Measurements from ENCODE around the gene UBE2R2. TPM values are rescaled to one million over a fixed set of nuclear protein-coding genes. Genes with fewer than 3 reads are reported as not detected.

The UBE2R2 gene
- total RNA-seq, 1 donor from 2014 or later: 26.1 TPM

DNA sequence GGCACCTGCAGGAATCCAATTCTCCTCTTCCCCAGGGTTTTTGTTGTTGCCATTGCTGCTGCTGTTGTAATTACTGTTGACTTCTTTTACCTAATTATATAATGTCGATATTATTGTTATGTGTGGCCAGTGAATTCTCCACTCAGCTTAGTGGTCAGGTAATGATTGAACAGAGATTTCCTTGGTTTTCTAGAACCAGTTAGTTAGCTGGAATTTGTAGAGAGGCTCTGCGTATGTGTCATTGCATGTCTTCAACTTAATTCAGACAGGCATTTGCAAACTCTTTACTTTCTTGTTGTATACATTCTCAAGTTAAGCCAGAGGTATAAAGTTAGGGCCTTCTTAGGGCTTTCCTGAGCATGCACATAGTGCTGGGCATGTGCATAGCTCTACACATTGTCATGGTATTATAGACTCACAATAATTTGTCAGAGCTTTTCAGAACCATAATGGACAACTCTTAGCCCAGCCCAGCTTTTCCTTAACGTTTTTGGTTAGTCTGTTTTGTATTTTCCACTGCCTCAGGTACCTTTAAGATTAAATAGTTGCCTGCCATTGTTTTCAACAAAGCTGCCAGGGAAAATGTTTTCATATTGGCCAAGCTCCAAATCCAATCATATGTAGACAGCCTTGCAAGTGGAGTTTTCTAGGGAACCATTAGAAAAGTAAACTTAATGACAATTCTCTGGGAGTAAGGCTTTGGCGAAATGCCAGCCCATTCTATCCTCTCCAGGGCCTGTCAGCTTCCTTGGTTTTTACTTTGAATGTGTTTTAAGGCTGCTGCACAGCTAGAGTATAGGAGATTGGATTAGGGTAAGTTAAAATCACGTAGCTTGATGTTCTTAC lies 68.1 kb downstream of the UBE2R2 start:
- peak; percentile 81 for DNase-seq

GRCh38 chr9:33885948-33886347 lies 69.0 kb downstream of the UBE2R2 start:
- no peak for DNase-seq

DNA sequence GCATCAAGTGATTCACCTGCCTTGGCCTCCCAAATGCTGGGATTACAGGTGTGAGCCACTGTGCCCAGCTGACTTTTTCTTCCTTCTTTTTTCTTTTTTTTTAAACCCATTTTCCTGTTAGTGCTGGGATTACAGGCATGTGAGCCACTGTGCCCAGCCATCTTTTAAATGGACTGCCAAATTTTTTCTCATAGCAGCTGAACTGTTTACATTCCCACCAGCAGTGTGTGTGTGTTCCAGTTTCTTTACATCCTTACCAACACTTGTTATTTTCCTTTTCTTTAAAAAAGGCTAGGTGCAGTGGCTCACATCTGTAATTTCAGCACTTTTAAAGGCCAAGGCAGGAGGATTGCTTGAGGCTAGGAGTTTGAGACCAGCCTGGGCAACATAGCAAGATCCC lies 76.9 kb downstream of the UBE2R2 start:
- no peak for DNase-seq

- no peak for DNase-seq
Observed at GRCh38 chr9:33894316-33894715, 77.4 kb downstream of the UBE2R2 start.

DNA sequence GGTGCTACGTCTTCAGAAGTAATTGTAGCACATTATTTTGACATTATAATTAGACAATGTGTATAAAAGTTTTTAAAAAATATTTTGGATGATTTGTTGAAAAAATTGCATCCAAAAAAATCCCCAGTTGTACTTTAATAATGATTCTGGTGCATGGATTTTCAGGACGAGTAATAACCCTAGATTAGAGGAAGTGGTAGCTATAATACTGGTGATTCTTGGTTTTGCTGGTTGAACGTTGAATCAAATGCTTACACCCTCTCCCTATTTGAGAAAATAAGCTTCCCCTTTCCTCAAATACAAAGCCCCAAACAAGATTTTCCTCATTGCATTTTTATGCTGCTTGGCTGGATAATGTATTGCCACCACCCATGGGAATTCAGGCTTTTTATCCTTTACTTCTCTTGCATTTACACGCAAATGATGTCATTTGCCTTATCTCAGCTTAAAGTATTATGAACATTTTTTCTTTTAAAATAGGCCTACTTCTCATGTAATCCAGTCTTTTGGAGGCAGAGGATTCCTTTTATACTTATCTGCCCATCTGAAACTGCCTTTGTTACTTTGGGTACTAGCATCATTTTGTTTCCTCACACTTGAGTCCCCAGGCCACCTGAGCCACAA lies 86.3 kb downstream of the UBE2R2 start:
- no peak for DNase-seq

GRCh38 chr9:33905137-33905536 lies 88.2 kb downstream of the UBE2R2 start:
- DNase-seq: no peak

DNA sequence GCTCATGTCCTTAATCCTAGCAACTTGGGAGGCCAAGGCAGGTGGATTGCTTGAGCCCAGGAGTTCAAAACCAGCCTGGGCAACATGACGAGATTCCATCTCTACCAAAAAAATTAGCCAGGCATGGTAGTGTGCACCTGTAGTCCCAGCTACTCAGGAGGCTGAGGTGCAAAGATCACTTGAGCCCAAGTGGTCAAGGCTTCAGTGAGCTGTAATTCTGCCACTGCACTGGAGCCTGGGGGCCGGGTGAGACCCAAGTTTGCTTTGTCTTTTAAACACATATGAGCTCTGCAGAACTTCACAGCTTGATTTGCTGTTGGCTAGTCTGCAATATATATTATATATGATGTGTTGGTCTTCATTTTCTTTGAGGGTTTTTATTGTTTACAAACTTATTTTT lies 89.8 kb downstream of the UBE2R2 start:
- no peak for DNase-seq

- no peak for DNase-seq
Observed at GRCh38 chr9:33907347-33907746, 90.4 kb downstream of the UBE2R2 start.

DNA sequence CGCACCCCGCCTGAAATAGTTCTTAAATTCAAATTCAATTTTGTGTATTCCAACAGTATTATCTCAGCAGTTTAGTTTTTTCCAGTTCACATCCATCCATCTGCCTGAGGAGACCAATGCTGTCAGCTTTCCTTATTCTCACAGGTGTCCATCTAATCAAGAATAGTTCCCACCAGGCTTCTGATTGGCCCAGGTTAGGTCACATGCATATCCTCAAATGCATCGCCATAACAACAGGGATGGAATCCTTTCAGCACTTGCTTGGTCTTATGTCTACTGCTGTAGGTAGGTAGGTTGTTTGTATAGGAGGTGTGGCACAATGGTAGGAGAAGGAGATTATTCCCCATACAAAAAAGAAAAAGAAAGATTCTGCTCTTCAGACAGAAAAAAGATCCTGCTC lies 91.2 kb downstream of the UBE2R2 start:
- DNase-seq: no peak

GRCh38 chr9:33908749-33909148 lies 91.8 kb downstream of the UBE2R2 start:
- DNase-seq: no peak

- no peak for DNase-seq
Observed at GRCh38 chr9:33913541-33913940, 96.6 kb downstream of the UBE2R2 start.

DNA sequence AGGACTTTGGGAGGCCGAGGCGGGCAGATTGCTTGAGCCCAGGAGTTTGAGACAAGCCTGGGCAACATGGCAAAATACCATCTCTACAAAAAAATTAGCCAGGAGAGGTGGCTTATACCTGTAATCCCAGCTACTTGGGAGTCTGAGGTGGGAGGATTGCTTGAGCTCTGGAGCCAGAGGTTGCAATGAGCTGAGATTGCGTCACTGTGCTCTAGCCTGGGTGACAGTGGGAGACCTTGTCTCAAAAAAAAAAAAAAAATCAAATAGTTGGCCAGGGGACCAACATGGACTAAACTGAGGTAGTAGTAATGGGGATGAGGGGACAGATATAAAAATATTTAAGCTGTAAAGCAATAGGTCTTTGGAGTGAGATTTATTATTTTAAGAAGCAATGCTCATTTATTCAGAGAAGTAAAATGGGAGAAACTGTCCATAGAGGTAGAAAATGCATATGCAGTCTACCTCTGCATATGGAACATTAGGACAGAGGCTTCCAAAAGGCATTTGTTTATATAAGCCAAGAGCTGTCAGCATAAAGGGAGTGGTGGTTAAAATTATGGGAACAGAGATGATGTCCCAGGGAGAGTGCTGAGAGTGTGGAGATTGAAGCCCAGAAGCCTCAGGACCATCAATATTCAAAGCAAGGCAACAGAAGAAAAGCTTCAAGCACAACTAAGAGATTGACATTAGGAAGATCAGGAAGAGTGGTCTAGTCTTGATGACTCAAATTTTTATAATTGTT lies 98.1 kb downstream of the UBE2R2 start:
- no peak for DNase-seq

GRCh38 chr9:33917036-33917435 lies 100.1 kb downstream of the UBE2R2 start:
- no peak for DNase-seq

DNA sequence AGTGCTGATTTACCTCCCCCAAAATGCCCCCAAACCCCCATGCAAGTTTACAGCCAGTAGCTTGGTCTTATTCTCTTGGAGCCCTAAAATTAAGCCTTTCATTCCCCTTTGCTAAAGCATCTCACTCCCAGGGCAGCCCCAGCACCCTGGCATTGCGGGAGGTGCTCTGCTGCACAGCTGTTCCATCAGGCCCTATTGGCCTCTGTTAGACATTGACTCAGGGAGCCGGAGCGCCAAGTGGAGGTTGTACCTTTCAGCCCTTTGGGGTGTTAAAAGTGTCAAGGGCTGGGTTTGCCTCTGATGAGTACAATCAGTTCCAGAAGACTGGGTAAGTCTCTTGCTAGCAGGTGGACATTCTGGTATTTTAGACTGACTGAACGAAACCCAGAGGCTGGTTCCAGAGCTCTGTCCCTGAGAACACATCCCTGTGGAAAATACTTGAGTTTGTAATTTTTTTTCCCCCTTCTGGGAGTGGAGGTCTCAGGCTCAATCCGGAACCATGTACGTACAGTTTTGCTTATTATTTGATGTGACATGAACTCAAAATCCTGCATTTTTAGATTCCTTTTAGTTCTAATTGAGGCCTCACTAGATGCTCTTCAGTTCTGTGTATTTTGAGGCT lies 102.4 kb downstream of the UBE2R2 start:
- DNase-seq: no peak

- DNase-seq: no peak
Observed at GRCh38 chr9:33921967-33922895, 105.3 kb downstream of the UBE2R2 start.

- no peak for DNase-seq
Observed at GRCh38 chr9:33923079-33923478, 106.1 kb downstream of the UBE2R2 start.

DNA sequence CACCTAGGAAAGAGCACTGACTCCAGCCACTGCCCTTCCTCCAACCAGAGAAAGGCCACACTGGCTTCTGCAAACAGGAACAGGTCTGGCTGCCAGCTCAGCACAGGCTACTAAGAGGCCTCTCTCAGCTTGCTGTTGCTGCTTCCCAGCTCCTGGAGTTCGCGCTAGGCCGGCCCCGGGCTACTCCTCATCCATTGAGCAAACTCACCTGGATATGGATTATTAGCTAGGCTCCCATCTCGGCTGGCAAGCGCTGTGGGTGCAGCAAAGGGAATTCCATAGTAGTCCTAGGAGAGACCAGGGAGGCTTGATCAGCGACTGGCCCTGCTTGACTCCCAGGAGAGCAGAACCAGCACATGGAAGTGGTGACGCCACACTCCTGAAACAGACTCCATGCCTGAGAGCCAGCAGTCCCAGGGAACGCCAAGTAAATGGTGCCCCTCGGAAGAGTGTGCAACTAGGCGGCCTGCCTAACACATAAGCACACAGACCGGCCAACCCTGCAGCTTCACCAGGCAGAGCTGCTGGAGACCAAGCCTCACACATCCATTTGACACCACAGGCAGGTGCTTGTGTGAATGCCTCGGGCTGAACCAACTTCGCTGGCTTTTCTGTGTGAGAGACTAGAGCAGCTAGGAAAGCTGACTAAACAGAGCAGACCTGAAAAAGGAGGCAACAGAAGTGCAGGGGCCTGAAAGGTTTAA lies 107.2 kb downstream of the UBE2R2 start:
- DNase-seq: no peak

- peak; percentile 62 for DNase-seq
Observed at GRCh38 chr9:33924978-33925797, 108.2 kb downstream of the UBE2R2 start.

DNA sequence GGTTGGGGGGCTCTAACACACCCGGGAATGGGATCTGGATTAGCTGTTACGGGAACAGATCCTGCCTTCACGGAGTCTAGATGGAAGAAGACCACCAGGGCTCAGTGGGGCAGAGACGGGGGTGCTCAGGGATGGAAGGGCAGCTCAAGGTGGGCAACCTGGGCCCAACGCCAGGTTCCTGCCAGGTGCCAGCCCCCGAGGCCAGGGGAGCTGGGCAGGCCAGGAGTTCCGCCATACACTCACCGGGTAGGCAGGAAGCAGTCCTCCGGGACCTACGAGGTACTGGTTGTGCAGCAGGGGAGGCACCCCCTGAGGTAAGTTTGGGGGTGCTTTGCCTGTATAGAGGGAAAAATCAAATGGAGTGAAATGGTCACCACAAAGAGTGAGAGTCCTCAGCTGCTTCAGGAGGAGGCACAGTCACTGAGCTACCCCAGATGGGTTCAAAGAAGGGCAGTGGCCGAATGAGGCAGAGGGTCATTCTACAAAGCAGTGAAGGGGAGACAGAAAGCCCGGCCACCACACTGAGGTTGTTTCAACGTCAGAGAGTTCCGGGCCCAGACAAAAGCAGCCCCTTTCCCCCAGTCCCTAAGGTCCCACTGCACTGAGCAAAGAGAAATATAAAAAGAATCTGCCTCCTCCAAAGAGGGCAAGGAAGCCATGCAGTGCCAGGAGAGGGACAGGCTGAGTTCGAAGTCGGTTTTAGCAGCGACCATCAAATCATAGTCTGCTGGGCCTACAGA lies 110.0 kb downstream of the UBE2R2 start:
- DNase-seq: no peak
